SHP77 (cell line): ENCODE measurements around the gene MTMR4.
"Not testable (repeated sequence)": the region's sequence is repeated elsewhere in the genome, so short reads cannot be mapped to it uniquely, and the experiment has no call there.

Experiments used
- DNase-seq, 2 experiments: peaks; one replicate each; lab custom pipeline; 2025; lab: John Stamatoyannopoulos, UW

Gene MTMR4

GRCh38 chr17:58525239-58525638 lies 10.8 kb upstream of the MTMR4 start:
- no peak for DNase-seq

GRCh38 chr17:58521680-58522079 lies 7.2 kb upstream of the MTMR4 start:
- no peak for DNase-seq

- peak in 1 of 2 experiments; percentile 28 for DNase-seq
Observed at GRCh38 chr17:58520843-58521430, 6.5 kb upstream of the MTMR4 start.

- peak; percentile 99 for DNase-seq
Observed at GRCh38 chr17:58517928-58518609, 3.6 kb upstream of the MTMR4 start.

DNA sequence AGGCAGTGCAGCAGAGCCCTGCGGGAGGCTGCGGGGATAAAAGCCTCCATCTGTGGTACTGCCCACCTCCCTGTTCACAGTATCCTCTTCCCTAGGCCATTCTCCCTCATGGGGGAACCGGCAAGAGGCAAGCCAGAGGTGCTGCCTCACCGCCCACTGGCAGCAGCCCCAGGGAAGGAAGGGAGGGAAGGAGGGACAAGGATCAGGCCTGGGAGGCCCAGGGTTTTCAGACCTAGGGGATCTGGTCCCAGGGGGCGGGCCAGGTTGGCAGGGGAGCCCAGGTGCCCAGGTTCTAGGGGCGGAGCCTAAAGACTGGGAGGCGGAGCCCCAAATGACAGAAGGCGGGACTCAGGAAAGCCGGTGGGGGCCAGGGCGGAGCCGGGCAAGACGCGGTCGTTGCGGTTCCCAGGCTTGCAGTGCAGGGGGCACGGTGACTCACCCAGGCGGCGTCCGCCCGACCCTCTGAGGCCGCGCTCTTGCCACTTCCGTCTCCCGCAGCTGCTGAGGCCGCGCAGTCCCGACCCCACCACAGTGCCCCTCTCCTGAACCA lies 3.0 kb upstream of the MTMR4 start:
- no peak for DNase-seq

- DNase-seq: no peak
Observed at GRCh38 chr17:58516644-58517377, 2.4 kb upstream of the MTMR4 start.

- DNase-seq: no peak
Observed at GRCh38 chr17:58515286-58515685, 848 bp upstream of the MTMR4 start.

DNA sequence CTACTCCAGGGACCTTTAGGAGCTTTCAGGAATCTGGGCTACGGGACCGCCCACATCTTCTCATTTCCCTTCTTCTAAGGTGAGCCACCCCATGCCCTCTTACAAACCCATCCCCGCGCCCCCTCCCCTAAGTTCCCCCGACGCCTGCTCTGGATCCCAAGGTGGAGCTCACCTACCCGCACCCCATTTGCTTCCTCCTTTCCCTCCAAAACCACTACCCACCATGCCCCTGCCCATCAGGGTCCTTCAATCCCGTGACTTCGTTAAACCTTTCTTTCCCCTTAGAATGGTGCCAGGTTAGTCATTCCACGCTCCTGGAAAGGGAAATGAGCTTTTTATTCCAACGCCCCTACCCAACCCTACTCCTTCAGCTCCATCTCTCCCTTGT lies 326 bp upstream of the MTMR4 start:
- no peak for DNase-seq

- DNase-seq: no peak
Observed at GRCh38 chr17:58513267-58513964, 1.0 kb downstream of the MTMR4 start.

DNA sequence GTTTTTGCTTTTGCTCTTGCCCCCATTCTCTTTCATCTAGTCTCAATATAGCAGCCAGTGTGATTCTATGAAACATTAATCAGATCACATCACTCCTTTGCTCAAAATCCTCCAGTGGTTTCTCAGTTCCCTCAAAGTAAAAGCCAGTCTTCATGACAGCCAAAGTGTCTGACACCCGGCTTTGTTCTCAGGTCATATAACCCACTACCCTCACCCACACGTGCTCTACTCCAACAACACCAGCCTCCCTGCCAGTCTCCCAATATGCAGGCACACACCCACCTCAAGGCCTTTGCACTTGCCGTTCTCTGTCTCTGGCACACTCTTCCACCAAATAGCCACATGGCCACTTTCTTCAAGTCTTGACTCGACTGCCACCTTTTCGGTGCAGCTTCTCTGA lies 4.4 kb downstream of the MTMR4 start:
- DNase-seq: no peak

GRCh38 chr17:58508341-58509067 lies 5.9 kb downstream of the MTMR4 start:
- DNase-seq: no peak

GRCh38 chr17:58507123-58507634 lies 7.3 kb downstream of the MTMR4 start:
- no peak for DNase-seq

- DNase-seq: no peak
Observed at GRCh38 chr17:58506354-58507080, 7.9 kb downstream of the MTMR4 start.

DNA sequence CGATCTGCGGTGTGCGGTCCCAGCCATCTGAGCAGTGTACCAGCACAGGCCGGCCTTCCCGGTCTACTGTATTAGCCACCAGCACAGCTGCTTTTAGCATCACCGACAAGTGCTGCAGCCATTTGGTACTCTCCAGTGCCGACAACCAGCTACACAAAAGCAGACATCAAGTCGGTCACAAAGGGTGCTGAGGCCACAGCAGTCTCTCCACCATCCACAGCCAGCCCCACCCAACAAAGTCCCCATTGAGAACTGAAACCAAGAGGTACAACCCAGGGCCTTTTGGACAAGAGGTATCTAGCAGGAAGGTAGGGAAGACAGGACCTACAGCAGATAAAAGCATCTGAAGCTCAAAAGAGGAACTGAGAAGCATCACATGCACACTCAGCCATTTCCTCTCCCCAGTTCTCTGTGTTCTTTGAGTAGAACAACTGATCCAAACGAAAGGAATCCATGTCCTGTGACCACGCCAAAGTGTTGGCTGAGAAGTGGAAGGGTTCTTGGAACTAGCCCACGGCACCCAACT lies 9.5 kb downstream of the MTMR4 start:
- DNase-seq: no peak

DNA sequence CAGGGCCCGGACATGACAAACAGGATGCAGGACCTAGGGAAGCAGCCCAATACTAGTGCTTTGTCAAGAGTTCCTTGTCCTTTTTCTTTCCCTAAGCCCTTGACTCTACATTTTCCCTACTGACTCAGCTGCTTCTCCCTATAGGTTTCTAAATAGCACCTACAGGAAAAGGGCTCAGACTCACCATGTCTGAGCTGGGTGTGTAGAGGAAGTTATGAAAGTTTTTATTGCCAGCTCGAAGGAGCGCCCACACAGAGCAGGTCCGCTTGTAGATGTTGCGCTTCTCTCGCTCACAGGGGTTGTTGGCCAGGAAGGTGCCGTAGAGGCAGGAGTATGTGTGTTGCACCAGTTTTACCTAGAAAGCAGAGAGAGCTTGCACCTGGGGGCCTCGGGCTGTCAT lies 10.6 kb downstream of the MTMR4 start:
- DNase-seq: no peak

DNA sequence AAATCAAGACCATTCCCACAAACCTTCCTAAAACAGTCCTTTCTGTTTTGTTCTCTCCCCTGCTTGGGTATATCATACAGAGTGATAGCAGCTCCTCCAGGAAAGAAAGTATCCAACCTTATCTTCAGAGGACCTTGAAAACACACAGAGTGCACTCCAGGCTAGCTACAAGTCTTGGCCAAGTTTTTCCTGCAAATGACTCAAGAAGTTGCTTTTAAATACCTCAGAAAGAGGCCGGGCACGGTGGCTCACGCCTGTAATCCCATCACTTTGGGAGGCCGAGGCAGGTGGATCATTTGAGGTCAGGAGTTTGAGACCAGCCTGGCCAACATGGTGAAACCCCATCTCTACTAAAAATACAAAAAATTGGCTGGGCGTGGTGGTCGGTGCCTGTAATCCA lies 11.3 kb downstream of the MTMR4 start:
- not testable (repeated sequence) for DNase-seq

DNA sequence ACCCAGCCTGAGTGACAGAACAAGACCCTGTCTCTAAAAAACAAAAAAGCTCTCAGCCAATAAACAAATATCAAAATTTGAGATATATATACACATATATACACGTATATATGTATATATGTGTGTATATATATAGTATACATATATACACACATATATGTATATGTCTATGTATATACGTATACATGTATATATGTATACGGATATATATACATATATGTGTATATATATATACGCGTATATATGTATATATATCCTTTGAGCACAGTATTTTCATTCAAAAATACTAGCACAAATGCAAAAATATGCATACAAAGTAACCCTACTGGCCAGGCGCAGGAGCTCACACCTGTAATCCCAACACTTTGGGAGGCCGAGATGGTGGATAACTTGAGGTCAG lies 13.0 kb downstream of the MTMR4 start:
- no peak for DNase-seq

DNA sequence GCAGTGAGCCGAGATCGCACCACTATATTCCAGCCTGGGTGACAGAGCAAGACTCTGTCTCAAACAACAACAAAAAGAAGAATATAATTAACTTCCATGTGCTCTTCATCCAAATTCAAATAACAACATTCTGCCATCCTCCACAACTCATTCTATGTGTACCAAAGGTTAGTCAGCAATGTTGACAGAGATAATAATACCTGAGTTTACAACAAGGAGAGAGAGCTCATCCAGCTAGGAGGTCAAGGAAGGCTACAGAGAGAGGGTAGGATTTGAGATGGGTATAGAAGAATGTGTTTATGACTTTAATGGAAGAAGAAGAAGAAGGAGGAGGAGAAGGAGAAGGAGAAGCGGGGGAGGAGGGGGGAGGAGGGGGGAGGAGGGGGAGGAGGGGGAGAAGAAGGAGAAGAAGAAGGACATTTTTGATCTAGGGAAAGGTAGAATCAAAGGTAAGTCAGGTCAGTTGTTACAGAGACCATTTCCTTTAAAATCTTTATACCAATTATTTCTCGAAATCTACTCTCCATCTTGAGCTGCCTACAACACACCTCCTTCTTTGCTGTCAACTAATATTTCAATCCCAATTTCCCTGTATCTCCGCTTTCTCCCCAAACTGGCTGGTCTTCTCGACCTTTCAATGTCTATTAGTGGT lies 16.1 kb downstream of the MTMR4 start:
- no peak for DNase-seq

DNA sequence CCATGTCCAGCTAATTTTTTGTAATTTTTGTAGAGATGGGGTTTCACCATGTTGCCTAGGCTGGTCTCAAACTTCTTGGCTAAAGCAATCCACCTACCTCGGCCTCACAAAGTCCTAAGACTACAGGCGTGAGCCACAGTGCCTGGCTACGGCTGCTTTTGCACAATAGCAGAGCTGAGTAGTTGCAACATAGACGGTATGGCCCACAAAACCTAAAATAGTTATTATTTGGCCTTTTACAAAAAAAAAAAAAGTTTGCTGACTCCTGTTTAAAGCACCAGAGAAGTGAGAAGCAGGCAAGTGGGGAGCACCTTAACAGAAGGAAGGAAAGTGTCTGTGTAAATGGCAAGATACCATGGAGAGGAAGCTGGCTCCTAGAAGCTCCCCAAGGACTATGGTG lies 20.9 kb downstream of the MTMR4 start:
- no peak for DNase-seq
